Heart left ventricle (tissue), 13 donors: ENCODE results near the gene ANKLE1.

Source experiments
- POLR2A ChIP-seq, 2 donors: fragments of 450-650 bp; IDR thresholded peaks; one replicate each; pipeline ENCODE4 v1.6.1; 2017; ENCODE audit warnings: antibody characterized with exemption in 2 of 2, mild to moderate bottlenecking in 2 of 2, moderate library complexity in 2 of 2
- TF ChIP-seq, protein P1 (sequence below), 12 donors: fragments of 200-600 bp; sonication (generic) in 4 of 12; IDR thresholded peaks; one replicate each; pipeline versions ENCODE4 v1.5.0 to v1.8.0; 2018 to 2022; ENCODE audit warnings: antibody characterized with exemption in 12 of 12, mild to moderate bottlenecking in 5 of 12
- donor health status: ischemic (EF 13 %, LVEDD 7.1; RV severe dilation, severe dysfunction).
- donor health status: DM: no; HTN: yes; CAD: no.
- donor health status: DM: no; HTN: no; CAD: no.
- donor health status: ischemic (EF 25% LVEDD 6.9; RV normal size, moderate dysfunction).
- donor health status: ischemic (EF 25% LVEDD 5.7; RV mildly dilated, moderate dysfunction).
- donor health status: ischemic (EF 35%, LVEDD 5.7; RV mildly dilated, moderate dysfunction).
- donor health status: nonischemic (EF 11% LVEDD 7.7; RV severe dilation, severe dysfunction).
- donor health status: DM: yes; HTN: yes; CAD: no.
- donor health status: PGD.
- donor health status: ischemic (EF 29% LVEDD 5.4; RV normal size, mild dysfunction).
- donor health status: nonischemic (EF 23%, LVEDD 6.1; RV moderate dilation, normal function).

DNA sequence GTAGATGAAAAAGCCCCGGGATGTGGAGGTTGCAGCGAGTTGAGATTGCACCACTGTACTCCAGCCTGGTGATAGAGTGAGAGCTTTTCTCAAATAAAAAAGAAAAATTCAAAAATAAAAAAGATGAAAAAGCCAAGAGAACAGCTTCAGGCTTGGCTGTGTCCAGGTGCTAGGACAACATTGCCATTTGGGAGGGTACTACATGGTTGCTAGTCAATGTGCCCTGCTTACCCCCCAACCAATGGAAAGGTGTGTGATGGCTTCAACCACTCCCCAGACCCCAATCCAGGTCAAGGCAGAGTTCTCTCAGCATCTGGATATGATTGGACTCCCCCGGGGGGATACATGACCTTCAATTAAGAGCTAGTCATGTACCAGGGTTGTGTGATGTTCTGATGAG is 2.3 kb upstream of the ANKLE1 start:
- TF ChIP-seq, protein P1, sequence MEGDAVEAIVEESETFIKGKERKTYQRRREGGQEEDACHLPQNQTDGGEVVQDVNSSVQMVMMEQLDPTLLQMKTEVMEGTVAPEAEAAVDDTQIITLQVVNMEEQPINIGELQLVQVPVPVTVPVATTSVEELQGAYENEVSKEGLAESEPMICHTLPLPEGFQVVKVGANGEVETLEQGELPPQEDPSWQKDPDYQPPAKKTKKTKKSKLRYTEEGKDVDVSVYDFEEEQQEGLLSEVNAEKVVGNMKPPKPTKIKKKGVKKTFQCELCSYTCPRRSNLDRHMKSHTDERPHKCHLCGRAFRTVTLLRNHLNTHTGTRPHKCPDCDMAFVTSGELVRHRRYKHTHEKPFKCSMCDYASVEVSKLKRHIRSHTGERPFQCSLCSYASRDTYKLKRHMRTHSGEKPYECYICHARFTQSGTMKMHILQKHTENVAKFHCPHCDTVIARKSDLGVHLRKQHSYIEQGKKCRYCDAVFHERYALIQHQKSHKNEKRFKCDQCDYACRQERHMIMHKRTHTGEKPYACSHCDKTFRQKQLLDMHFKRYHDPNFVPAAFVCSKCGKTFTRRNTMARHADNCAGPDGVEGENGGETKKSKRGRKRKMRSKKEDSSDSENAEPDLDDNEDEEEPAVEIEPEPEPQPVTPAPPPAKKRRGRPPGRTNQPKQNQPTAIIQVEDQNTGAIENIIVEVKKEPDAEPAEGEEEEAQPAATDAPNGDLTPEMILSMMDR (IDR thresholded peaks at IDR 0.05): no peak
- no peak for TF ChIP-seq POLR2A (IDR thresholded peaks at IDR 0.05)
